ENCODE data around the gene PKD1L1. TPM values are rescaled to one million over a fixed set of nuclear protein-coding genes. Genes with fewer than 3 reads are reported as not detected.

Gene PKD1L1
- polyA plus RNA-seq, 1 donor from 2014 or later, result 2.0 TPM

DNA sequence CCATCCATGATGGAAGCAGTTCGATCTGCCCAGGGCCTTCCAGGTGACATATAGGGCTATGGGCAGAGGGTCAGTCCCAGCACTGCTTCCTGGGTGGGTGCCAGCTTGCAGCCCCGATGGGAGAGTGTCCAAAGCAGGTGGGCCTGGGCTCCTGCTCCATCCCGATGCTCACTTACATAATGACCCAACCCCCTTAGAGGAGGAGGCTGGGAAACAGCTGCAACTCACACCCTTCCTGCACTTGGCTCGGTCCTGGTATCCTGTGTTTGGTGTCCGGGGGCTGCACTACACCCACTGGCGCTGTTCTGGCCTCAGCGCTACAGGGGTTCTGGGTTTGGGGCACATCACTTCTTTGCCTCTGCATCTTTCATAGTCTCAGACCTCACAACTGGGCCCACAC, 58.5 kb downstream of the PKD1L1 start:
- Histone ChIP-seq H3K9me2 (ENCODE audit: insufficient read depth, low read length) (no peaks in the 10 kb centered on the region), H3K36me3 (ENCODE audit: insufficient read depth, low read length) (no peaks in the 10 kb centered on the region), H3K79me2 (replicated peaks; ENCODE audit: insufficient read depth, low read length) (no peaks in the 10 kb centered on the region), H3K4me2 (ENCODE audit: low read length) (no peak overlapping the region), H3K4me3 (ENCODE audit: low read length) (no peak overlapping the region), H3K9me3 (ENCODE audit: low read length) (no peaks in the 10 kb centered on the region), H3K9ac (ENCODE audit: low read length) (no peak overlapping the region), H2AFZ (ENCODE audit: low read depth, low read length) (no peak overlapping the region), H3K27me3 (ENCODE audit: insufficient read depth, low read depth, low read length) (no peaks in the 10 kb centered on the region), H3F3A (ENCODE audit: insufficient read depth, low read length, poor library complexity, severe bottlenecking) (no peaks in the 10 kb centered on the region), H3K27ac (ENCODE audit: low read length) (no peak overlapping the region), H4K20me1 (ENCODE audit: insufficient read depth) (no peaks in the 10 kb centered on the region)
- TF ChIP-seq SMC3 (conservative IDR thresholded peaks at IDR 0.05; ENCODE audit: poor library complexity) (no peak), MXI1 (conservative IDR thresholded peaks at IDR 0.05; ENCODE audit: poor library complexity, severe bottlenecking) (no peak), EZH2 (IDR thresholded peaks at IDR 0.05; ENCODE audit: borderline replicate concordance, insufficient read depth, low read length, poor library complexity, severe bottlenecking) (no peak), TAF1 (IDR thresholded peaks at IDR 0.05; ENCODE audit: low read depth) (no peak), POLR2AphosphoS5 (IDR thresholded peaks at IDR 0.05) (no peak)

DNA sequence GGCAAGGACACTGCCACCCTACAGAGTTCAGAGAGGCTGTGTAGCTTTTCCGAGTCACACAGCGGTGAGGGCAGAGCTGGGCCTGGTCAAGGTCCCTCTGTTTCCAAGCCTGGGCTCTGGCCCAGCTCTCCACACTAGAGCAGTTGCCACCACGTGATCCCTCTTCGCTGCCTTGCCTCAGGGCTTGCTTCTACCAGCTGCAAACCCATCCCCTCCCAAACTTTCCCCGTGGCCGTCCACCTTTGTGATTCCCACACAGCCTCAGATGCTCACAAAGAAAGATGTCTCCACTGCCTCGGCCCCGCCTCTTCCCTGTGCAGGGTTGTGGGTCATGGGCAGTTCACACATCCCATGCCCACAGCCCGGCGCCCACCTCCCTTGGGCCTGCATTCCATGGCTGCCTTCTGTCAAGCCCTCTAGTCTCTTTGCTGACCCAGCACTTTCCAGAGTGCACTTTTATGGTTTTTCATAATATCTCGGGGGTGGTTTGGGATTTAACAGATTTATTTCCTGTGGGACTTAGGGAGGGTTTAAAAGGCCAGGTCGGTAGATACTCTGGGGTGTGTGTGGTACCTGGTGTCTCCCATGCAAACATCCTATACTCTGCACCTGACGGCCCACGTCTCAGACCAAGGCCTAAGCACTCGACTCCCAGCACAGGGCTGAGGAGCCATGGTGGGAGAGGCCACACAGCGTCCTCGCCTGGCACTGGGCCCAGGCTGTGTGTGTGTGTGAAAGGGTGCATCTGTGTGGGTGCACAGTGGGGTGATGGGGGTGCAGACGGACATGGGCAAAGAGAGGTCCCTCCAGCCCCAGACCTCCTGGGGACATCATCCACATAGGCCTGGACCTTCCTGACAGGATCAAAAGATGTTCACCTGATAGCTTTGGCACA, 59.6 kb downstream of the PKD1L1 start:
- Histone ChIP-seq H3K36me3 (ENCODE audit: insufficient read depth, low read length) (no peaks in the 10 kb centered on the region), H3K27me3 (ENCODE audit: insufficient read depth, low read depth, low read length) (no peaks in the 10 kb centered on the region), H3K4me2 (ENCODE audit: low read length) (no peak overlapping the region), H3K9me3 (ENCODE audit: low read length) (no peaks in the 10 kb centered on the region), H3K4me3 (ENCODE audit: low read length) (no peak overlapping the region), H3K9me2 (ENCODE audit: insufficient read depth, low read length) (no peaks in the 10 kb centered on the region), H3K79me2 (replicated peaks; ENCODE audit: insufficient read depth, low read length) (no peaks in the 10 kb centered on the region), H3F3A (ENCODE audit: insufficient read depth, low read length, poor library complexity, severe bottlenecking) (no peaks in the 10 kb centered on the region), H2AFZ (ENCODE audit: low read depth, low read length) (no peak overlapping the region), H3K27ac (ENCODE audit: low read length) (no peak overlapping the region), H4K20me1 (ENCODE audit: insufficient read depth) (no peaks in the 10 kb centered on the region), H3K9ac (ENCODE audit: low read length) (no peak overlapping the region)
- TF ChIP-seq MXI1 (conservative IDR thresholded peaks at IDR 0.05; ENCODE audit: poor library complexity, severe bottlenecking) (no peak), RAD21 (conservative IDR thresholded peaks at IDR 0.05) (no peak), EP300 (conservative IDR thresholded peaks at IDR 0.05; ENCODE audit: poor library complexity, severe bottlenecking) (no peak)
- TF ChIP-seq, protein P1, sequence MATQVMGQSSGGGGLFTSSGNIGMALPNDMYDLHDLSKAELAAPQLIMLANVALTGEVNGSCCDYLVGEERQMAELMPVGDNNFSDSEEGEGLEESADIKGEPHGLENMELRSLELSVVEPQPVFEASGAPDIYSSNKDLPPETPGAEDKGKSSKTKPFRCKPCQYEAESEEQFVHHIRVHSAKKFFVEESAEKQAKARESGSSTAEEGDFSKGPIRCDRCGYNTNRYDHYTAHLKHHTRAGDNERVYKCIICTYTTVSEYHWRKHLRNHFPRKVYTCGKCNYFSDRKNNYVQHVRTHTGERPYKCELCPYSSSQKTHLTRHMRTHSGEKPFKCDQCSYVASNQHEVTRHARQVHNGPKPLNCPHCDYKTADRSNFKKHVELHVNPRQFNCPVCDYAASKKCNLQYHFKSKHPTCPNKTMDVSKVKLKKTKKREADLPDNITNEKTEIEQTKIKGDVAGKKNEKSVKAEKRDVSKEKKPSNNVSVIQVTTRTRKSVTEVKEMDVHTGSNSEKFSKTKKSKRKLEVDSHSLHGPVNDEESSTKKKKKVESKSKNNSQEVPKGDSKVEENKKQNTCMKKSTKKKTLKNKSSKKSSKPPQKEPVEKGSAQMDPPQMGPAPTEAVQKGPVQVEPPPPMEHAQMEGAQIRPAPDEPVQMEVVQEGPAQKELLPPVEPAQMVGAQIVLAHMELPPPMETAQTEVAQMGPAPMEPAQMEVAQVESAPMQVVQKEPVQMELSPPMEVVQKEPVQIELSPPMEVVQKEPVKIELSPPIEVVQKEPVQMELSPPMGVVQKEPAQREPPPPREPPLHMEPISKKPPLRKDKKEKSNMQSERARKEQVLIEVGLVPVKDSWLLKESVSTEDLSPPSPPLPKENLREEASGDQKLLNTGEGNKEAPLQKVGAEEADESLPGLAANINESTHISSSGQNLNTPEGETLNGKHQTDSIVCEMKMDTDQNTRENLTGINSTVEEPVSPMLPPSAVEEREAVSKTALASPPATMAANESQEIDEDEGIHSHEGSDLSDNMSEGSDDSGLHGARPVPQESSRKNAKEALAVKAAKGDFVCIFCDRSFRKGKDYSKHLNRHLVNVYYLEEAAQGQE (IDR thresholded peaks at IDR 0.05; ENCODE audit: borderline replicate concordance), result no peak

GRCh38 chr7:47887016-47887640, 61.1 kb downstream of the PKD1L1 start:
- H2AFZ ChIP-seq (ENCODE audit: low read depth, low read length), result no peak overlapping the region
- H3K9me3 ChIP-seq (ENCODE audit: low read length), result no peaks in the 10 kb centered on the region
- H3K4me2 ChIP-seq (ENCODE audit: low read length), result no peak overlapping the region
- no peaks in the 10 kb centered on the region for H3K36me3 ChIP-seq (ENCODE audit: insufficient read depth, low read length)
- no peaks in the 10 kb centered on the region for H4K20me1 ChIP-seq (ENCODE audit: insufficient read depth)
- no peak overlapping the region for H3K27ac ChIP-seq (ENCODE audit: low read length)
- H3K9me2 ChIP-seq (ENCODE audit: insufficient read depth, low read length), result no peaks in the 10 kb centered on the region
- H3K79me2 ChIP-seq (replicated peaks; ENCODE audit: insufficient read depth, low read length), result no peaks in the 10 kb centered on the region
- H3F3A ChIP-seq (ENCODE audit: insufficient read depth, low read length, poor library complexity, severe bottlenecking), result no peaks in the 10 kb centered on the region
- H3K4me3 ChIP-seq (ENCODE audit: low read length), result no peak overlapping the region
- no peak overlapping the region for H3K9ac ChIP-seq (ENCODE audit: low read length)
- H3K27me3 ChIP-seq (ENCODE audit: insufficient read depth, low read depth, low read length), result no peaks in the 10 kb centered on the region
- no peak for TF ChIP-seq TAF1 (IDR thresholded peaks at IDR 0.05; ENCODE audit: low read depth)
- TF ChIP-seq, protein P2, sequence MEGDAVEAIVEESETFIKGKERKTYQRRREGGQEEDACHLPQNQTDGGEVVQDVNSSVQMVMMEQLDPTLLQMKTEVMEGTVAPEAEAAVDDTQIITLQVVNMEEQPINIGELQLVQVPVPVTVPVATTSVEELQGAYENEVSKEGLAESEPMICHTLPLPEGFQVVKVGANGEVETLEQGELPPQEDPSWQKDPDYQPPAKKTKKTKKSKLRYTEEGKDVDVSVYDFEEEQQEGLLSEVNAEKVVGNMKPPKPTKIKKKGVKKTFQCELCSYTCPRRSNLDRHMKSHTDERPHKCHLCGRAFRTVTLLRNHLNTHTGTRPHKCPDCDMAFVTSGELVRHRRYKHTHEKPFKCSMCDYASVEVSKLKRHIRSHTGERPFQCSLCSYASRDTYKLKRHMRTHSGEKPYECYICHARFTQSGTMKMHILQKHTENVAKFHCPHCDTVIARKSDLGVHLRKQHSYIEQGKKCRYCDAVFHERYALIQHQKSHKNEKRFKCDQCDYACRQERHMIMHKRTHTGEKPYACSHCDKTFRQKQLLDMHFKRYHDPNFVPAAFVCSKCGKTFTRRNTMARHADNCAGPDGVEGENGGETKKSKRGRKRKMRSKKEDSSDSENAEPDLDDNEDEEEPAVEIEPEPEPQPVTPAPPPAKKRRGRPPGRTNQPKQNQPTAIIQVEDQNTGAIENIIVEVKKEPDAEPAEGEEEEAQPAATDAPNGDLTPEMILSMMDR (IDR thresholded peaks at IDR 0.05; ENCODE audit: poor library complexity, severe bottlenecking), result no peak
- no peak for TF ChIP-seq EZH2 (IDR thresholded peaks at IDR 0.05; ENCODE audit: borderline replicate concordance, insufficient read depth, low read length, poor library complexity, severe bottlenecking)
- no peak for TF ChIP-seq POLR2AphosphoS5 (IDR thresholded peaks at IDR 0.05)
- TF ChIP-seq, protein P1 (IDR thresholded peaks at IDR 0.05; ENCODE audit: borderline replicate concordance), result no peak
- no peak for TF ChIP-seq MXI1 (conservative IDR thresholded peaks at IDR 0.05; ENCODE audit: poor library complexity, severe bottlenecking)

Measured in neural cell (in vitro differentiated cells).